GM13976 (cell line): Measurements from ENCODE around the gene CCT7.
A peak's percentile ranks its signal among the peaks of the same experiment; 100 is the strongest.

Experiments
- DNase-seq: peaks from one replicate; pipeline ENCODE4 v3.0.0; 2012; ENCODE audit warnings: low spot score
- in situ Hi-C: fragments of 300-500 bp; cut with MboI; formaldehyde crosslinking; loops from one replicate; pipeline ENCODE4 v1.12.0; 2022; ENCODE audit warnings: low sequenced_read_pairs, mixed read lengths, inconsistent platforms; ENCODE audit not compliant: unreplicated experiment
- TF ChIP-seq, protein P1 (sequence below): IDR thresholded peaks from 2 replicates; pipeline ENCODE4 v1.5.1; 2012; ENCODE audit warnings: borderline replicate concordance, mild to moderate bottlenecking; ENCODE audit not compliant: insufficient read depth; ENCODE audit errors: extremely low read depth, missing control alignments, control extremely low read depth

The CCT7 gene

DNA sequence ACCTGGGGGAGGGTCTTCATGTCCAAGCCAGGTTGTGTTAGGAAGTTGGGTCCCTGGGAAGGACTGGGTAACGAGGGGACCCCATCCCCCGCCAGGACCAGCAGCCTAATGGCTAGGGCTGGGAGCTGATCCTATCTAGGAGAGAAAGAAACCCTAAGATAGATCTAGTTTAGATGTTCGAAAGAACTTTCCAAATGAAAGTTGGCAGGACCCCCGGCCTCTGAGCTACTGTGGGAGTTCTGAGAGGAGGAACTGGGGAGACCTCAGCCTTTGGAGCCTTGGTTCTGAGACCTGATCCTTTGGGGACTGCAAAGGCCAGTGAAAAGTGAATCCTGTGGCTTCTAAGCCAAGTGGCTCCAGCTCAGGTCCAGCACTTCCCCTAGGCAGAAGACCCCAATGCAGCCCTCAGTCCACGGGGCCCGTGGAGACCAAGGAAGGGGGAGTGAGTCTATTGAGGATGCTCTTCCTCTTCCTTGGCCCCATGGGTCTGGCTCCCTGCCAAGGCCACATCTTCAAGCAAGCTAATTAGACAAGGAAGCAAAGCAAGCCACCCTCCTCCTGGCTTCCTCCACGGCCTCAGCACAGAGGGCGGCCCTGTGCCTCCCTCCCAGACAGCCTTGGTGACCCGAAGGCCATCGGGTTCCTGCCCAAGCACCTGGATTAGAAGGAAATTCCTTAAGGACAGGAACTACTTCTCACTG is 23.5 kb downstream of the CCT7 start:
- in situ Hi-C loops = no loop called here
- peak; percentile 31 for DNase-seq
- TF ChIP-seq, protein P1, sequence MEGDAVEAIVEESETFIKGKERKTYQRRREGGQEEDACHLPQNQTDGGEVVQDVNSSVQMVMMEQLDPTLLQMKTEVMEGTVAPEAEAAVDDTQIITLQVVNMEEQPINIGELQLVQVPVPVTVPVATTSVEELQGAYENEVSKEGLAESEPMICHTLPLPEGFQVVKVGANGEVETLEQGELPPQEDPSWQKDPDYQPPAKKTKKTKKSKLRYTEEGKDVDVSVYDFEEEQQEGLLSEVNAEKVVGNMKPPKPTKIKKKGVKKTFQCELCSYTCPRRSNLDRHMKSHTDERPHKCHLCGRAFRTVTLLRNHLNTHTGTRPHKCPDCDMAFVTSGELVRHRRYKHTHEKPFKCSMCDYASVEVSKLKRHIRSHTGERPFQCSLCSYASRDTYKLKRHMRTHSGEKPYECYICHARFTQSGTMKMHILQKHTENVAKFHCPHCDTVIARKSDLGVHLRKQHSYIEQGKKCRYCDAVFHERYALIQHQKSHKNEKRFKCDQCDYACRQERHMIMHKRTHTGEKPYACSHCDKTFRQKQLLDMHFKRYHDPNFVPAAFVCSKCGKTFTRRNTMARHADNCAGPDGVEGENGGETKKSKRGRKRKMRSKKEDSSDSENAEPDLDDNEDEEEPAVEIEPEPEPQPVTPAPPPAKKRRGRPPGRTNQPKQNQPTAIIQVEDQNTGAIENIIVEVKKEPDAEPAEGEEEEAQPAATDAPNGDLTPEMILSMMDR = no peak

DNA sequence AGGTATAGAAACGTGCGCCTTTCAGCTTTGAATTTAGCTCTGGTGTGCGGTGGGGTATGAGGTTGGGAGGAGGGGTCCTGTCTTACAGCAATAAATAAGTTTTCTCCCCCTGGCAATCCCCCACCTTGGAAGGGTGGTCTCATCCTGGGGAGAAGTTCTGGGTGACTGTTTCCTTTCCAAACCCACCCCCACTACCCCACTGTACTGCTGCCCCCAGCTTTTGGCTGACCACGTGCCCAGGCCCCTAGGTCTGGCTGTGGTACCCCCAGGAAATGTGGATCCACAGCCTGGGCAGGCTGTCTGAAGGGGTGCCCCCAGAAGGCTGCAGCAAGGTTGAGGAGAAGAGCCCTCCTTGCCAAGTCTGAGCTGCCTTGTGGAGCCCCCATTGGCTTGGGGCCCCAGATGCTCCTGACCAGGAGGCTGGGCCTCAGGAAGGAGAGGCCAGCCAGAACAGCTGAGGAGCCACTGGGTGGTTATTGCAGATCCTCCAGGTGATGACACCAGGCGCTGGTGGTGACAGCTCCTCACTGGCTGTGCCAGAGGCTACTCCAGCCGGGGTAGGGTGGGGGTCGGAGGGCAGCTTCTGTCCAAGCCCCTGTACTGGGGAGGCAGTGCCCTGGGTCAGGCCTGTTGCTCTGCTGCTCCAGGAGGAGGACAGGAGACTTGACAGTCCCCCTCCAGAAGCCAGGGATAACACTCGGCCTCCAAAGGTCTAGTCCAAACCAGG is 24.2 kb downstream of the CCT7 start:
- TF ChIP-seq, protein P1 = no peak
- peak; percentile 24 for DNase-seq
- in situ Hi-C loops = no loop called here

DNA sequence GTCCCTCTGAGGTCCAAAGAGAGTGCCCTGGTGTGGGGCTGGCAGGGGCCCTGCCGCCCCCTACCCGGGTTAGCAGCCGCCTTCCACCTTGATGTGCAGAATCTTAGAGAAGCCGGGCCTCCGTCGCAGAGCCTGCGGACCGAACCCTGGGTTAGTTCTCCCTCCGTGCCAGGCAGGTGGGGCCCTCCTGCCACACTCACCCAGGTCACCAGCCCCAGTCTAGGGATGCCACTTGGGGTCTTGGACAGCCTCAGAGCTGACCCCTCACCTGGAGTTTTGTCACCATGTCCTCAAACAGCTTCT is 24.8 kb downstream of the CCT7 start:
- in situ Hi-C loops = no loop called here
- TF ChIP-seq, protein P1 = no peak
- DNase-seq = peak; percentile 28

DNA sequence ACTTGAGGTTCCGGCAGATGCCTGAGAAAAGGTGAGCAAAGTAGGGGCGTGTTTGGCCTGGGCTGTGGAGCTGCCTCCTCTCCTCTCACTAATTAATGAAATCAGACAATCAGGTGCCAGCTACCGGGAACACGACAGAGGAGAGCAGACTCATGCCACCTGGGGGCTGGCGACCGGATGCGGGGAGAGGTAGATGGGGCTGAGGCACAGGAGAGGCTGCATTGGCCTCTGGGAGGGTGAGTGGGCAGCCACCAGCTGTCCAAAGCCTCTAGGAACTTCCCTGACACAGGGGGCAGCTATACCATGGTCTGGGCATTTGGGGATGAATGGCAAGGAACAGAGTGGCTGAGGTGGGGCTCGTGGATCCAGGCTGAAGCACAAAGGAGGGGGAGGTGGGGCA is 25.2 kb downstream of the CCT7 start:
- TF ChIP-seq, protein P1 = no peak
- DNase-seq = peak; percentile 34
- in situ Hi-C loops = no loop called here

DNA sequence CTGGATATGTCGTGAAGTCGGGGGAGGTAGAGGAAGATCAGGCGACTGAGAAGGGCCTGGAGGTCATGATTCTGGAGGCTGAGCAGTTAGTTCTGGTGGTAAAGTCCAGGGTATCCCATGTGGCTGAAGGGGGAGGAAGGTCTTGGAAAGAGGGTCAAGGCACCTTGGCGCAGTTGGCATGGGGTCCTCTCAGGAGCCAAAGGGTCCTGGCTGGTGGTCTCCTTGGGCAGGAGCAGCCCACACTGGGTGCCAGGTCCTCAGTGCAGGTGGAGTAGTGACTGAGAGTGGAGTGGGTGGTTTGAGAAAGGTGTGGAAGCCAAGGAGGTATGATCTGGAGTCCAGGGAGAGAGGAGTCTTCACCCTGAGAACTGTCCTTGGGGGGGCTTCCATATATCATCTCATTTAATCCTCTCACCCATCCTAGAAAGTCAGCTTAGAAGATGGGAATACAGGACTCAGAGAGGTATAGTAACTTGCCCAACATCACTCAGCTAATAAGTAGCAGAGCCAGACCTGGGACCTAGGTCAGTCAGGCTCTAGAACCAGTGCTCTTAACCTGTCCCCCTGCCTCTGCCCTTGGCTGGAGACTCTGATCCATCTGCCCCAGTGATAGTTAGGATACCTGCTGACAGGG is 25.7 kb downstream of the CCT7 start:
- TF ChIP-seq, protein P1 = no peak
- in situ Hi-C loops = no loop called here

DNA sequence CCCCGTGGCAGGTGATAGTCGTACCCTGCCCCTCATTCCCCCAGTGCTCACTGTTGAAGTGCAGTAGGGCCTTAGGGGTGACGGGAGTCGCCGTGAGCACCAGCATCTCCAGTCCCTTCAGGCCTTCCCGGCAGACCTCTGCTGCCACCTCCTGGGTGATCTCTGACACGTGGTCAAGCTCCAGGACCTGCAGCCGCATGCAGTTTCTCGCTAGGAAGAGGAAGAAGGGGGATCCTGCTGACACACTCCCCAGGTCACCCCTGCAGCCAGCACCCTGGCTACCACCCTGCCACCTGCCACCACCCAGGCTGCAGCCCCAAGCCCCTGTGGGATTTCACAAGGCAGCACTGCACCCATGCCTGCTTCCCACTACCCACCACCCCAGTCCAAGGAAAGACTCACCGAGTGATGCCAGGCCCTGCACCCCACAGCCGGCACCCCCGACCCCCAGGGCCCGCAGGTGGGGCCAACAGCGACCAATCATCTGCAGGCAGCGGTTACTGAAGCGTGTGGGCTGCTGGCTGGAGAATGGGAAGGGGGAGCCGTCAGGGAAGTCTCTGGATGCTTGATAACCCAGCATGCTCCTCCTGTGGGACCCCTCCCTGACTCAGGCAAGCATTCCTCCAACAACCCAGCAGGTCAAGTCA is 26.4 kb downstream of the CCT7 start:
- TF ChIP-seq, protein P1 = no peak
- peak; percentile 50 for DNase-seq
- in situ Hi-C loops = no loop called here

More for the DNA sequence above, 25.7 kb downstream of the CCT7 start:
- DNase-seq = no peak
